GM12892 (cell line): Measurements from ENCODE around the gene ACSL1.

Source experiments
- POLR2A ChIP-seq: IDR thresholded peaks from 2 replicates; pipeline ENCODE4 v1.6.1; 2011; ENCODE audit warnings: low read depth, low read length, control low read depth
- POLR2AphosphoS5 ChIP-seq: IDR thresholded peaks from 2 replicates; pipeline ENCODE4 v1.6.1; 2011; ENCODE audit warnings: low read depth, low read length, control low read depth

DNA sequence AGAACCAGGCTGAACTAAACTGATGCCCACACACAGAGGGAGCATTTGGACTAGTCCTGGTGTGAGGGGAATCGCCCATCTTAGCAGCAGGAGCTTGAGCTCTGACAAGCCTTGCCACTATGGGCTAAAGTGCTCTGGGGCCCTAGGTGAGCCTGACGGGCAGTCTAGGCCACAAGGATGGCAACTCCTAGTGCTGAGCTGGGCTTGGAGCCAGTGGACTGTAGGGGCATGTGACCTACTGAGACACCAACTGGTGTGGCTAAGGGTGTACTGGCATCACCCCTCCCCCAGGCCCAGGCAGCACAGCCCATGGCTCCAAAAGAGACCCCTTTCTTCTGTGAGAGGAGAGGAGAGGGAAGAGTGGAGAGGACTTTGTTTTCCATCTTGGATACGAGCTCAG is 106.4 kb downstream of the ACSL1 start:
- no peak for TF ChIP-seq POLR2A
- TF ChIP-seq POLR2AphosphoS5 = no peak
